Mammary epithelial cell (primary cell): ENCODE measurements around the gene PRDX2.

Experiments
- CTCF ChIP-seq, 2 donors: IDR thresholded peaks in 1 of 2; conservative IDR thresholded peaks in 1 of 2; 2 replicates each; pipeline ENCODE4 v1.5.1; 2011 to 2012; ENCODE audit warnings: inconsistent platforms in 2 of 2, low read length in 2 of 2, mild to moderate bottlenecking in 2 of 2, control low read depth in 1 of 2, low read depth in 1 of 2; ENCODE audit not compliant: insufficient read depth in 1 of 2; ENCODE audit errors: extremely low read depth in 1 of 2
- EZH2 ChIP-seq: IDR thresholded peaks from 2 replicates; pipeline ENCODE4 v1.6.1; 2012; ENCODE audit warnings: low read length, inconsistent platforms, borderline replicate concordance

- TF ChIP-seq CTCF (conservative IDR thresholded peaks at IDR 0.05 in 1 of 2, IDR thresholded peaks at IDR 0.05 in 1 of 2; ENCODE audit: extremely low read depth in 1 of 2, insufficient read depth in 1 of 2, low read depth in 1 of 2, low read length in 2 of 2), result no peak
- no peak for TF ChIP-seq EZH2
Measured at GRCh38 chr19:12821761-12822160, 20.2 kb upstream of the PRDX2 start.
